RPMI7951 (cell line): ENCODE measurements around the gene ZNF346. TPM values are rescaled to one million over a fixed set of nuclear protein-coding genes. Genes with fewer than 3 reads are reported as not detected.
A peak's percentile ranks its signal among the peaks of the same experiment; 100 is the strongest.

Source experiments
- DNase-seq: peaks from one replicate; pipeline ENCODE4 v3.0.0-alpha.2; 2012; ENCODE audit warnings: low read depth
- total RNA-seq: library from RNA; depleted of rRNA; stranded (reverse); fragments of >200 nt; shearing (Covaris generic); gene quantifications from 2 replicates; pipeline ENCODE4 v1.2.3, GENCODE V29; 2014

ZNF346 gene
- total RNA-seq, 1 experiment from 2014 or later = 10.0 TPM

DNA sequence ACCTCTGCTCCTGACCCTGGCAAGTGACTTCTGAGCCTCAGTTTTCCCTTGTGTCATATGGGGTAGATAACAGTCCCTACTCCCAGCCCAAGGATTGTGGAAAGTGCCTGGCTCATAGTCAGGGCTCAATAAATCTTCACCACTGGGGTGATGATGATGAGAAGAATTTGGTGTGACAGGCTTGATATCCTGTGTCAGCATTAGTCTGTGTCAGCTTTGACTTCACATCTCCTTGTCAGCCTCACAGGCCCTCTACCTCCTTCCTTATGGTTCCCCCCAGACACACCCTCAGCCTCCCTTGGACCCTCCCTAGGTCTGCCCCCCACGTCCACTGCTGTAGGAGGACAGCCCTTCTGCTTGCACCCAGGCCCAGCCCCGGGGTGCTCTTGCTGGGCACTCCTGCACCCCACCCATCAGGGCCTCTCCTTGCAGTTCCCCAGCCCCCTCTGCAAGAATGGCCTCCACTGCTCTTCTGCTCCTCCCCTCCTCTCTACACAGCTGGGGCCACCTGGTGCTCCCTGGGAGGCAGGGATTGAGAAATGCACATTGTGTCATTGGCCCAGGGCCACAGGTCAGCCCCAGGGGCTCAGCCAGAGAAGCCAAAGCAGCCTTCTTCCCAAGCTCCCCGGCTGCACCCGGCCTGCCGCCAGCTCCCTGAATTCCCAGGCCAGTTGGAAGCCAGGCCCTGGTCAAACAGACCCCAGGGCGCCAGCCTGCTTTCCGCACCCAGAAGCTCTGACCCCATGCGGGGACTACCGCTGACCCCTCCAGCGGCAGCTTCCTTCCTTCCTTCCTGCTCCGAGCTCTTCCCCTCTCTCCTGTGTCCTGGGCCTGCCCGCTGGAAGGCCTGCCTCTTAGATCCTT is 72.0 kb downstream of the ZNF346 start:
- DNase-seq = peak; percentile 84

DNA sequence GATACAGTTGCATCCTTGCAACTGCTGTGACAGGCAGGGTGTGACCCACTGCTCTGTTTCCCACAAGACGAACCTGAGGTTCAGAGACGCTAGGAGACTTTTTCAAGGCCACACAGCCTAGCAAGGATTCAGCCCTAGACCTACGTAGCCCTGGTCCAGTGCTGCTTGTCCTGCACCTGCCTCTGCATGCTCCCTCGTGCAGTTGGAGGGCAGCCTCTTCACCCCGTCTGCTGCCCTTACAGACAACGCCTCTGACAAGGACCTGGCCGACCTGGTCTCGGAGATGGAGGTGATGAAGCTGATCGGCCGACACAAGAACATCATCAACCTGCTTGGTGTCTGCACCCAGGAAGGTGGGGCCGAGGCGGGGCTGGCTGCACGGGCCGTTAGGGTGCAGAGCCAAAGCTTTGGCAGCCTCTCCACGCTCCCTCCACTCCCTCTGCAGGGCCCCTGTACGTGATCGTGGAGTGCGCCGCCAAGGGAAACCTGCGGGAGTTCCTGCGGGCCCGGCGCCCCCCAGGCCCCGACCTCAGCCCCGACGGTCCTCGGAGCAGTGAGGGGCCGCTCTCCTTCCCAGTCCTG is 72.7 kb downstream of the ZNF346 start:
- no peak for DNase-seq

DNA sequence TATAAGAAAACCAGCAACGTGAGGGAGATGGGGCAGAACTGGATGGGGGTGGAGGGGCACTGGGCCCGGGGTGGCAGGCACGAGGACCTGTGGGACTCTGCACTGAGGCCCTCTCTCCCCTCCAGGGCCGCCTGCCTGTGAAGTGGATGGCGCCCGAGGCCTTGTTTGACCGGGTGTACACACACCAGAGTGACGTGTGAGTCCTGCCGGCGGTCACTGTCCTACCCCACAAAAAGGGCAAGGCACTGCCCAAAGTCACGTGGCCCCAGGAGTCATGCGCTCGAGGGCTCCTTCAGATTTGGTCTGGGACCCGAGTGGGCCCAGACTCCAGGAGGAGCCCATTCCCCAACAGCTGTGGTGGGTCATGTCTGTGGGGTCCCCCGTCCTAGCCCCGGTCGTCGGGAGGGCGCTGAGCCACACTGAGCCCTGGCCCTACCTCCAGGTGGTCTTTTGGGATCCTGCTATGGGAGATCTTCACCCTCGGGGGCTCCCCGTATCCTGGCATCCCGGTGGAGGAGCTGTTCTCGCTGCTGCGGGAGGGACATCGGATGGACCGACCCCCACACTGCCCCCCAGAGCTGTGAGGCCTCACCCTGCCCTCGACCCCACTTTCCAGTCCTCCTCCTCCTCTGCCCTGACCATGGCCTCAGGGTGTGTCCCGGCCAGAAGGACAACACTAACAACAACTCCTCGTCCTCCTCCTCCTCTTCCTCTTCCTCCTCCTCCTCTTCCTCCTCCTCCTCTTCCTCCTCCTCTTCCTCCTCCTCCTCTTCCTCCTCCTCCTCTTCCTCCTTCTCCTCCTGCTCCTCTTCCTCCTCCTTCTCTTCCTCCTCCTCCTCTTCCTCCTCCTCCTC is 73.9 kb downstream of the ZNF346 start:
- peak; percentile 19 for DNase-seq

DNA sequence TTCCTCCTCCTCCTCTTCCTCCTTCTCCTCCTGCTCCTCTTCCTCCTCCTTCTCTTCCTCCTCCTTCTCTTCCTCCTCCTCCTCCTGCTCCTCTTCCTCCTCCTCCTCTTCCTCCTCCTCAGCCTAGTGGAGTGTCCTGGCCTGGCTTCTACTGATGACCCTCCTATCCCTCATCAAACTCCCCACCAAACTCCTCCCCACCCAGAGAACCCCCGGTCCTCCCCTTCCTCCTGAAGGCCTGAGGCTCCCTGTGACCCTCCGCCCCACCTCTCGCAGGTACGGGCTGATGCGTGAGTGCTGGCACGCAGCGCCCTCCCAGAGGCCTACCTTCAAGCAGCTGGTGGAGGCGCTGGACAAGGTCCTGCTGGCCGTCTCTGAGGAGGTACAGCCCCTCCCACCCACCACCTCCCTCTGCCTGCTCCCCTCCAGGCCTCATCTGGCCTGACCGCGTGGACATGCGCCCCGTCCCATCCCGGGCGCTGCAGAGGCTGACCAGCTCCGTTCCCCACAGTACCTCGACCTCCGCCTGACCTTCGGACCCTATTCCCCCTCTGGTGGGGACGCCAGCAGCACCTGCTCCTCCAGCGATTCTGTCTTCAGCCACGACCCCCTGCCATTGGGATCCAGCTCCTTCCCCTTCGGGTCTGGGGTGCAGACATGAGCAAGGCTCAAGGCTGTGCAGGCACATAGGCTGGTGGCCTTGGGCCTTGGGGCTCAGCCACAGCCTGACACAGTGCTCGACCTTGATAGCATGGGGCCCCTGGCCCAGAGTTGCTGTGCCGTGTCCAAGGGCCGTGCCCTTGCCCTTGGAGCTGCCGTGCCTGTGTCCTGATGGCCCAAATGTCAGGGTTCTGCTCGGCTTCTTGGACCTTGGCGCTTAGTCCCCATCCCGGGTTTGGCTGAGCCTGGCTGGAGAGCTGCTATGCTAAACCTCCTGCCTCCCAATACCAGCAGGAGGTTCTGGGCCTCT is 74.8 kb downstream of the ZNF346 start:
- DNase-seq = no peak

DNA sequence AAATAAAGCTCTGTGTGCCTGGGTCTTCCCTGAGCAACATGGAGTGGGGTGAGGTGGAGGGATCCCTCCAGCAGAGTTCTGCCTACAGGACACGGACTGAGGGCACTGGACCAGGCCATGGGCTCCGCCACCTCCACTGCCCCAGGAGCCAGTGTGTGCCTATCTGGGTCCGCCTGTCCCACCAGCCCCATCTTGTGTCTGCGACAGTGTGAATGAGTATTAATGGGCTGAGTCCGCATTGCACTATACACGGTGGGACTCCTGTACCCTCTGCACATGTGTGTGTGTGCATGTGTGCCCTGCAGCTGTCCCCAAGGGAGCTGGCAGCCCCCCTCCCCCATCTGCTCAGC is 75.6 kb downstream of the ZNF346 start:
- DNase-seq = no peak

DNA sequence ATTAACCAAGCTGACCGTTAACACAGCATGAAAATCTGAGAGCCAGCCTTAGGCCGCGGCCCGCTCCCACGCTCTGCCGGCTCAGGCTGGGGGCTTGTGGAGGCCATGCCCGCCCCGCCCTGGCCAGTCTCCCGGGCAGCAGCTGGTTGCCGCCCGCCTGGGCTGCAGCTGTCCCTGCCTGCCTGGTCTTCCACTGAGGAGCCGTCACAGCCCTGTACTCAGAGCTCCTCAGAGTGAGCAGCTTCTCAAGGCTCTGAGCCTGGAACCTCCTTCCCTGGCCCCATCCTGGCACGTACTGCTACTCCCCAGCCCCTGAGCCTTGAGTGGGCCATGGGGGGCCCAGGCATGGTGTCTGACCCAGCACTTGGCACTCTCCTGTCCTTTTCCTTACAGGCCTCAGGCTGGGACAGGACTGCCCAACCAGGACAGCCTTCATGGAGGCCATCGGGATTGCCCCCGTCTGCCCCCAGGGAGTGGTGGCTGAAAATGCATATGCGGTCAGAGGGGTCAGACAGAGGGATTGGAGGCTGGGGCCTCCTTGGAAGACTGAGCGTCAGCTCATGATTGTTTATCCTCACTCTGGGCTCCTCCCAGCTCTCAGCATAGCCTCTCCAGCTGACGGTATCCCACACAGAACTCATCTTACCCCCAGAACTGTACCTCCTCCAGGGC is 76.1 kb downstream of the ZNF346 start:
- DNase-seq = peak; percentile 79

DNA sequence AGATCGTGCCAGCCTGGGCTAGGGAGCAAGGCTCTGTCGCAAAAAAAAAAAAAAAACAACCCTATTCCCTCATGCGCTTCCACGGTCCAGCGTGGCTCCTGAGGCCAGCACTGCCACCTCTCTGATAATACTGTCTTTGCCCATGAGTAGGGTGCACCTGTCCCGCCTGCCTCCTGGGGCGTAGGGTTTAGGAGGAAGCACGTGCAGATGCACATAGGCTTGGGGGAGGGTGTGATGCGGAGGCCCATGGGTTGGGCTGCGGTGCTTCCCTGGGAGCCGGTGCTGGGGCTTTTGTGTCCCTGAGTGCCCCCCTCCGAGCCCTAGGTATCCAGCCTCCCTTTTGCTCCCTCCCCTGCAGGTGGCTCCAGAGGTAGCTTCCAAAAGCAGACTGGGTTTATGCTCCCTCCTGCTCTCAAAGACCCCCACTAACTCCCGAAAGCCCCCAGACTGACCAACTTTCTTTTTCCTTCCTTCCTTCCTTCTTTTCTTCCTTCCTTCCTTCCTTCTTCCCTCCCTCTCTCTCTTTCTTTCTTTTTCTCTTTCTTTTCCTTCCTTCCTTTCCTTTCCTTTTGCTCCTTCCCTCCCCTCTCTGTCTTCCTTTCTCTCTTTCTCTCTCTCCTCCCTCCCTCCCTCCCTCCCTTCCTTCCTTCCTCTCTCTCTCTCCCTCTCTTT is 77.1 kb downstream of the ZNF346 start:
- no peak for DNase-seq

DNA sequence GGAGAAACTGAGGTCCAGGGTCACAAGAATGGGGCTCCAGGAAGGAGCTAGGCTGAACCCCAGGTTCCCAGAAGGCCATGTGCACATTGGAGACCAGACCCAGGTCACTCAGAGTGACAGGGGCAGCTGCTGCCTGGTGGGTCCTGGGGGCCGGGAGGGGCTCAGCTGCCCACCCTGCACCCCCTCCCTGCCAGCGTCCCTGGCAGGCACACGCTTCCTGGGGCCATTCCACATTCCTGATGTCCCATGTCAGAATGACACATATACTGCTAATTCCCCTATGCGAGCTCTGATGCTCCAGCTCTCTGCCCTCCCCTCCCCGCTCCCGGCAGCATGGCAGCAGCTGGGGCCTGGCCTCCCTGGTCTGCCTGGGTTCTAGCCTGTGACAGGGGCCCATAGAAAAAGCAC is 78.2 kb downstream of the ZNF346 start:
- peak; percentile 35 for DNase-seq

DNA sequence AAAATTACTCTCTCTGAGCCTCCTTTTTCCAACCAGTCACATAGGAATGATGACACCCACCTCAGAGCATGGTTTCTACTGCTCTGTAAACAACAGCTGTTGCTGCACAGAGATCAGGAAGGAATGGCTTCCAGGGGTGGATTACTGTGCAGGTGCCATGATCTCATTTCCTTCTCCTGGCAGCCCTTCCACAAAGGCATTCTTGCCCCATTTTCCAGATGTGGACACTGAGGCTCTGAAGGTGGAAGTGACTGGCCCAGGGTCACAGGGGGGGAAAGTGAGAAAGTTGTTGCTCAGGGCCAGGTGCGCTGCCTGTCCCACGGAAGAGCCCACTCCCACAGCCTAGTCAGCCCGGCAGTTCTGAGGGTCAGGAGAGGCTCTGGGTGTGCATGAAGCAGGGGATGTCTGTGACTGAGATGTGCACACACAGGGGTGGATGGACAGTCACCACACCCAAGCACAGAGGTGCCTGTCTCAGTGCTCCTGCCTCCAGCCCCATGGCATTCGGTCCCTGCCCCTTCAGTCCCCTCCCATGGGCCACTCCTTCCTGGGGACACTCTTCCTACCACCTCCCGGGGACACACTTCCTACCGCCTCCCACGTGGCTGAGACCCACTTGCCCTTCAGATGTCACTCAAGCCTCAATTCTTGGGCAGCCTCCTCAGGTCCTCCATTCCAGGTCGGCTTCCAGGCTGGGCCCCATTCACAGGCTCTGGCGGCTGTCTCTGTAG is 81.2 kb downstream of the ZNF346 start:
- DNase-seq = no peak

DNA sequence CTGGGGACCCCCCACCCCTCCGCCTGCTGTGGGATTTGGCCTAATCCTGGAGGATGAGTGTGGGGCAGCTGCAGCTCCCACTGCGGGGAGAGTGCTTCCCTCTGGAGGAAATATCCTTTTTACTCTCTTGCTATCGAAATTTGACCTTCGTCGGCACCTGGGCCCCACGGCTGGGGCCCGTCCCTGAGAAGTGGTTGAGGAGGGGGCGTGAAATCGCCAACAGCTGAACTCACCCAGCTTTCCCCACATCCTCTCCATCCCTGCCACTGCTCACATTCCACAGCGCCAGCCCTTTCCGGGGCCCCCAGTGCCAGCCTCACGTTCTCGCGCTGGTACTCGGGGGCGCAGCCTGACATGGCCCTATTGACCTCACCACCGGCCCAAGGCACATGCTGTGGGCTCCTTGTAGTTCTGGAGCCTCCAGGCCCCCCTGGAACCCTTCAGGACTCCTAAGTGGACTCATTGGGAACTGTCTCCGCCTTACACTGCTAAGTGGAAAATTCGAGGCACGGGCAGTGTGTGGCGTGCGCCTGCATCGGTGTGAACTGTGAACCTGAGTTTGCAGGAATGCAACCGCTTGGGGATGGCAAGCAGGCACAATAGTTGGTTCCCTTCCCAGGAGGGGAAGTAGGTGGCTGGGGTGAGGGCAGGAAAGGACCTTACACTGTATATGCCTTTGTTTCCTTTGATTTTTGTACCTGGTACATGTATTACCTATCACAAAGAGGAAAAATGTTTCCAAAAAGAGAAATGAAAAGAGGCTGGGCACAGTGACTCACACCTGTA is 83.4 kb downstream of the ZNF346 start:
- DNase-seq = no peak

DNA sequence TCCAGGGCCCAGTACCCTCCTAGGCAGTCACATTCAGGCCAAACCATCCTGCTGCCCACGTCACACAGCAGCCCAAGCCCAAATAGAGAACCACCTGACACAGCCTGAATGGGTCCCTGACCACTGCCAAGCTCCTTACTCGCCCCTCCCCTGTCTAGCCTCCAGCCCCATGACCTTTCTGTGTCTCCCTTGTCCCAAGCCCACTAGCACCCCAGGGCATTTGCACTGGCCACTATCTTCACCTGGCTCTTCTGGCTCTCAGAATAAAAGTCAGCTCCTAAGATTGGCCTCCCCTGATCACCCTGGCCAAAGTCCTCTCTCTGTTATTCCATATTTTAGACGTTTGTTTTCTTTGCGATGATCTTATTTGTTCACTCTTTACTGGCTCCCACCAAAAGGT is 84.7 kb downstream of the ZNF346 start:
- no peak for DNase-seq

DNA sequence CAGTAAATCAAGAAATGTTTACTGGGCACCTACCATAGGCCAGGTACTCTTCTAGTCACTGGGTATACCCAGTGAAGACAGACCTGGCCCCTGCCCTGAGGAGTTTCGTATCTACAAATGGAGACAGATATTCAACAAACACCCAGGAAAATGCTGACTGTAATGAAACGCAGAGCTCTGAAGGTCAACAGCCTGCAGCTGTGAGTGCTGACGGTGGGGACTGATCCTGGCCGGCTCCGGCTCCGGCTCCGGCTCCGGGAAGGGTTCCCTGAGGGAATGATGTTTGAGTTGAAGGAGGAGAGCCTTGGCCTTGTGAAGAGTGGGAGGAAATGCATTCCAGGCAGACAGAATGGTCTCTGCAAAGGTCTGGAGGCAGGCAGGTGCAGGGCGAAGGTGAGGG is 87.3 kb downstream of the ZNF346 start:
- no peak for DNase-seq

DNA sequence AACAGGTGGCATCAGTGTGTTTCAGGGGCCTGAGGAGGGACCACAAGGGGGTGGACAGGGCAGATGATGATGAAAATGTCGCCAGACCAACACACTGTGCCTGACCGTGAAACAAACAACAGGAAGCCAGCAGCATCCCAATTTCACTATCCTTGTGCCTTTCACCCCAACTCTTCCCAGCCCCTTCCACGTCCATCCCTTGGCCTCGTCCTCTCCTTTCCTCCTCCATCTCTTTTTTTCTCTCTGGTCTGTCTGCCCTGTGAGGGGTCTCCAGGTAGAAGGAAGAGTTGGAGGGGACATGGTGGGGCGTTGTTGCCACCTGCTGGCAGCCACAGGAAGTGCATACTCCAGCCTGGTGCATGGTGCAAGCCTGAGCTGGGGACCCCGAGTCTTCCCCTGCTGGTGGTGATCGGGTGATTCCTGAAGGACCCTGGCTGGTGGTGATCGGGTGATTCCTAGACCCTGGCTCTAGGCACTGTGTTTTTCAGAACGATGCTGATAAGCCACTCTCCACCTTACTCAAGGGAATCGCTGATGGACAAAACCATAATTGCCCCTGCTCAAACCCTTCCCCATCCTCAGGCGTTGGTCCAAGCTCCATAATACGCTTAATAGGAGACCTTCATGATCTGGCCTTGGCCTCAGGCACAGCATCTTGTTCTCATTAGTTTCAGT is 89.4 kb downstream of the ZNF346 start:
- peak; percentile 31 for DNase-seq

DNA sequence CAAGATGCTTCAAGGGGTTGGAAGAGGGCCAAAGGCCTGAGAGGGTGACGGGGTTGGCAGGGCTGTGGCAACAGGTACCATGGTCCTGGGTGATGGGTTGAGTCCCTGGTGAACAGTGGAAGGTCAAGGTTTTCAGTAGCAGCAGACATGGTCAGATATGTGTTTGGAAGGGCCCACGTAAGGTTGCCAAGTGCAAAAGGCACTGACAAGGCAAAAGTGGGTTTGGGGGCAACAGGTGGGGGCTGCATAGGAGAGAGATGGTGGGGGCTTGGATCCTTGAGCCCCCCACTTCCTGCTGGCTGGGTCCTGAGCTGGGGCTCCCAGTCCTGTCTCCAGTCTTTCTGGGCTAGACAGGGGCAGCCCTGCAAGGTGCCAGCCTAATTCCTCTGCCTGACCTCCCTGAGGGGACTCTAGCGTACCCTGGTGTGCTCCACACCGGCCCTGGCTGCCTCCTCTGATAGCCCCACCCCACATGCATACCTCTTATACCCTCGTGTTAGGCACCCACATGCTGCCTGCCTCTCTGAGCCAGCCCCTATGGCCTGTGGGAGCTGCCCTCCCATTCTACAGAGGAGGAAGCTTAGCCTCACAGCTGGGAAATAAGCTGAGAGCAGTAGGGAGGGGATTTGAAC is 90.2 kb downstream of the ZNF346 start:
- no peak for DNase-seq

DNA sequence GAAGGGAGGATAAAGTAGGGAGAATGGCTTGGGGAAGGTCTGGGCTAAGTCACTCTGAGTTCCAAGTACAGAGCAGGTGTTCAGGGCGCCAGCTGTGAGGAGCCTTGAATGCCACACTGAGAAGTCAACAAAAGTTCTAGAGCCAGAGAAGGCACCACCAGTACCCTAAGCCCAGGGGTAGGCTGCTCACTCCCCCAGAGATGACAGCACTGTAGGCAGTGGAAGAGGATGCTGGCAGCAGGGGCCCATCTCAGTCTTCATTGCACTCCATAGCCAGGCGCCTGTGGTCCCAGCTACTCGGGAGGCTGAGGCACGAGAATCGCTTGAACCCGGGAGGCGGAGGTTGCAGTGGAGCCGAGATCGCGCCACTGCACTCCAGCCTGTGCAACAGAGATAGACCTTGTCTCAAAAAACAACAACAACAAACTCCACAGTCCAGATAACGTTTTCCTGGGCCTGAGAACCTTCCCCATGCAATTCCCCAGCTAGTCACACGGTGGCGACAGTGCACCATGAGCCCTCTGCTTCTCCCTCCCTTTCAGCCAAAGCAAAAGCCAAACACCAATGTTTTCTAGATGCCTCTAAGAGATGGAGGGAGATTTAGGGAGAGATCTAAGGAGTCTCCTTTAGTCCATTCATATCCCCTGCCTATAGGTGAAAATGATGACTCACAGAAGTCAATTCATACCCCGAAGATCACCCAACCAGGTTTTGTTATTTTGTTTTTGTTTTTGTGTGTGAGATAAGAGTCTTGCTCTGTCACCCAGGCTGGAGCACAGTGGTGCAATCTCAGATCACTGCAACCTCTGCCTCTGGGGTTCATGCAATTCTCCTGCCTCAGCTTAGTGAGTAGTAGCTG is 91.3 kb downstream of the ZNF346 start:
- peak; percentile 59 for DNase-seq

DNA sequence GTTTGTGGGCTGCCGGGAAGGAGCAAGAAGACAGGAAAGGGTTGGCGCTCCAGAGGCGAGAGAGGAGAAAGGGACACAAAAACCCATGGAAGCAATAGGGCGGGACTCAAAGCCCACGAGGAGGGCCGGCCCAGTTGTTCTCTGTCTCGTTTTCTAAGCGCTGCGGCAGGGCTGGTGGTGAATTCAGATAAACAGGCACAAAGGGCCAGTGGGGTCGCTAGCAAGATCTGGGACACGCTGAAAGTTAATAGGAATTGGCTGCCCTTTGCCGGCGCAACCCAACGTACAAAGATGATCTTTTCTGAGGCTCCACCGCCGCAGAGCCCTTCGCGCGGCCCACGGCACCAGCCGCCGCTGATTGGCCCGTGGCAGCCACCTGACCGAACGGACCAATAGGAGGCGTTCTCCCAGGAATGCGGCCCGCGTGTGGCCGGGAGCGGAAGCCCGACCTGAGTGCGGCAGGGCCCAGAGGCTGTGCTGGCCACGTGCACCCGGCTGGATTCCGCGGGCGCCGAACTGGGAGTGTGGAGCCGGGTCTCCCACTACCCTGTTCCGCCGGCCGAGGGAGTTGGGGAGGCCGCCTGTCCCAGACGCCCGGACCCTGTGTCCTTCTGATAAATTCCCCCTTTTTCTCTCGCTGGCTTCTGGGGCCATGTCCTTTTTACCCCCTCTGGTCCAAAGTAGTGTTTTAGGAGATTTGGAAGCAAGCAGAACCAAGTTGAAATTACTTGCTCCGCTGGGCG is 94.3 kb downstream of the ZNF346 start:
- DNase-seq = peak; percentile 81
